B cell (primary cell): ENCODE measurements around the gene GCHFR. TPM values are rescaled to one million over a fixed set of nuclear protein-coding genes. Genes with fewer than 3 reads are reported as not detected.
A peak's percentile ranks its signal among the peaks of the same experiment; 100 is the strongest.

Experiments used
- ATAC-seq: fragments of 200-7000 bp; cut with Tn5 transposase; one replicate; pipeline ENCODE4 v1.10.0; 2021; ENCODE audit warnings: low read depth, mild to moderate bottlenecking, moderate number of reproducible peaks, moderate library complexity
- CTCF ChIA-PET: fragments of 350-600 bp; sonication (Branson Sonifier 250); formaldehyde crosslinking; loops from one replicate; lab custom pipeline; 2021; ENCODE audit warnings: antibody characterized with exemption, inconsistent platforms; lab: Charles Lee
- POLR2A ChIA-PET: fragments of 350-600 bp; sonication (Branson Sonifier 250); formaldehyde crosslinking; loops from one replicate; lab custom pipeline; 2021; ENCODE audit warnings: antibody characterized with exemption; lab: Charles Lee
- DNase-seq: peaks from one replicate; pipeline ENCODE4 v3.0.0; 2013
- H2AFZ ChIP-seq: 2 replicates; pipeline ENCODE4 v1.6.1; 2012; ENCODE audit warnings: mild to moderate bottlenecking, low read depth, low read length; ENCODE audit not compliant: insufficient read depth, poor library complexity, severe bottlenecking
- H3K27ac ChIP-seq, 2 donors: 1 replicate in 1 of 2; 2 replicates in 1 of 2; pipeline ENCODE4 v1.5.1; 2012 to 2013; ENCODE audit warnings: low read length in 2 of 2, mild to moderate bottlenecking in 2 of 2, moderate library complexity in 1 of 2
- H3K27me3 ChIP-seq, 4 experiments: fragments of 200-600 bp in 1 of 4; sonication (generic) in 1 of 4; replicated peaks in 1 of 4; 1 replicate in 2 of 4; 2 replicates in 2 of 4; pipeline versions ENCODE4 v1.6.1 to v1.7.0; 2013 to 2016; ENCODE audit warnings: low read length in 3 of 4, mild to moderate bottlenecking in 2 of 4, mixed read lengths in 1 of 4, moderate library complexity in 1 of 4; ENCODE audit not compliant: insufficient read depth in 4 of 4, control insufficient read depth in 3 of 4; ENCODE audit errors: control extremely low read depth in 1 of 4
- H3K36me3 ChIP-seq, 2 experiments: replicated peaks in 1 of 2; 1 replicate in 1 of 2; 2 replicates in 1 of 2; pipeline versions ENCODE4 v1.6.1 to v1.7.1; 2013; ENCODE audit warnings: low read length in 1 of 2; ENCODE audit not compliant: insufficient read depth in 2 of 2, control insufficient read depth in 1 of 2; ENCODE audit errors: control extremely low read depth in 1 of 2, extremely low read depth in 1 of 2
- H3K4me1 ChIP-seq, 2 donors: fragments of 200-600 bp in 1 of 2; sonication (generic) in 1 of 2; 1 replicate in 1 of 2; 2 replicates in 1 of 2; pipeline versions ENCODE4 v1.5.1 to v1.6.1; 2013 to 2017; ENCODE audit warnings: low read length in 2 of 2; ENCODE audit not compliant: control insufficient read depth in 2 of 2, insufficient read depth in 2 of 2
- H3K4me2 ChIP-seq: replicated peaks from 2 replicates; pipeline ENCODE3; 2012; ENCODE audit warnings: mild to moderate bottlenecking, low read depth, low read length; ENCODE audit not compliant: poor library complexity, severe bottlenecking
- H3K4me3 ChIP-seq, 5 experiments: fragments of 200-600 bp in 1 of 5; sonication (generic) in 1 of 5; 1 replicate in 3 of 5; 2 replicates in 2 of 5; pipeline versions ENCODE4 v1.5.1 to v1.7.0; 2011 to 2016; ENCODE audit warnings: low read length in 4 of 5, mild to moderate bottlenecking in 4 of 5, low read depth in 2 of 5, control low read depth in 1 of 5, moderate library complexity in 1 of 5; ENCODE audit not compliant: insufficient read depth in 1 of 5; ENCODE audit errors: control extremely low read depth in 1 of 5, extremely low read depth in 1 of 5
- H3K79me2 ChIP-seq: fragments of 200-600 bp; sonication (generic); one replicate; pipeline ENCODE4 v1.6.0; 2016; ENCODE audit warnings: low read length; ENCODE audit not compliant: control insufficient read depth, insufficient read depth
- H3K9ac ChIP-seq: fragments of 200-600 bp; sonication (generic); 2 replicates; pipeline ENCODE4 v1.6.1; 2017; ENCODE audit warnings: mild to moderate bottlenecking, low read length, moderate library complexity
- H3K9me3 ChIP-seq, 3 donors: one replicate each; pipeline versions ENCODE4 v1.6.1 to v1.7.1; 2013; ENCODE audit warnings: low read length in 2 of 3; ENCODE audit not compliant: control insufficient read depth in 2 of 3, insufficient read depth in 1 of 3; ENCODE audit errors: control extremely low read depth in 1 of 3
- H4K20me1 ChIP-seq: 2 replicates; pipeline ENCODE4 v1.6.0; 2012; ENCODE audit warnings: mild to moderate bottlenecking, low read length; ENCODE audit not compliant: insufficient read depth, control insufficient read depth, poor library complexity, severe bottlenecking
- H3K27ac Mint-ChIP-seq: one replicate; pipeline ENCODE4 v1.8.0; 2021; ENCODE audit warnings: mixed read lengths
- H3K27me3 Mint-ChIP-seq: one replicate; pipeline ENCODE4 v1.8.0; 2021; ENCODE audit warnings: mixed read lengths
- H3K4me1 Mint-ChIP-seq: one replicate; pipeline ENCODE4 v1.8.0; 2021; ENCODE audit warnings: mixed read lengths
- H3K4me3 Mint-ChIP-seq: one replicate; pipeline ENCODE4 v1.8.0; 2021; ENCODE audit warnings: mixed read lengths
- H3K9me3 Mint-ChIP-seq: one replicate; pipeline ENCODE4 v1.8.0; 2022; ENCODE audit warnings: mixed read lengths; ENCODE audit not compliant: insufficient read depth
- EZH2 ChIP-seq: IDR thresholded peaks from 2 replicates; pipeline ENCODE4 v1.6.1; 2012; ENCODE audit warnings: borderline replicate concordance, low read depth, mild to moderate bottlenecking, moderate library complexity, low read length; ENCODE audit not compliant: insufficient read depth, poor library complexity, severe bottlenecking
- WGBS: methylation state at CpG from one replicate; pipeline ENCODE4 v1.1.5; 2013; ENCODE audit warnings: missing lambda C conversion rate; ENCODE audit not compliant: insufficient coverage; 5-methylcytosine and 5-hydroxymethylcytosine counted together
- intact Hi-C: fragments of 100-400 bp; cut with micrococcal nuclease; formaldehyde crosslinking; loops from one replicate; pipeline ENCODE4 v1.10.0; 2022
- polyA plus RNA-seq: library from polyadenylated mRNA; depleted of rRNA; stranded (reverse); fragments of >200 nt; gene quantifications from 2 replicates; pipeline ENCODE4 v1.2.3, GENCODE V29; 2012
- total RNA-seq, 2 donors: library from RNA; stranded (reverse); fragments of 120-200 nt in 1 of 2; gene quantifications; 1 replicate in 1 of 2; 2 replicates in 1 of 2; pipeline versions ENCODE4 v1.2.3 to v1.2.4, GENCODE V29; 2013 to 2022
- TF ChIP-seq, protein P1 (sequence below): fragments of 200-600 bp; IDR thresholded peaks from one replicate; pipeline ENCODE4 v1.8.0; 2022; ENCODE audit warnings: antibody characterized with exemption, mild to moderate bottlenecking

GCHFR gene
- total and polyA plus RNA-seq, 2 donors (not counting 1 experiment from before 2014, with no cell fraction given) = 14.3 to 23.7 TPM

DNA sequence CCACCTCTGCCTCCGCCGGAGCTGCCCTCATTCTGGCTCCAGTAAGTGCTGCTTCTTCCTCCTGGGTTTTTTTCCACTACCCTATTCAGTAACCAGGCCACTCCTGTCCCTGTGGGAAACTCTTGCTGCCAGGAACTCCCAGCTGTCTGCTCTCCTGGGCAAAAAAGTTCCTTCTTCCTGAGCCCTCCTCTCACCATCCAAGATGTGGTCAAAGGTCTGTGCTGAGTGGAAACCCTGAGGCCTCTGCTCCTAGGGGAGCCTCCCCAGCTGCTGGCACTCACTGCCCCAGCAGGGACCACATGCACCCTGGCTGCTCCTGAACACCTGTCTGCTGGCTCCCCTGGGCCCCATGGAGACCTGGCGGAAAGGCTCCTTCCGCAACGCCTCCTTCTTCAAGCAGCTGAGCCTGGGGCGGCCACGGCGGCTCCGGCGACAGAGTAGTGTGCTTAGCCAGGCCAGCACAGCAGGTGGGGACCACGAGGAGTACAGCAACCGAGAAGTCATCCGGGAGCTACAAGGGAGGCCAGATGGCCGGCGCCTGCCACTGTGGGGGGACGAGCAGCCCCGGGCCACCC lies 6.4 kb downstream of the GCHFR start:
- Histone ChIP-seq H3K4me3 (peak overlapping the region in 1 of 5 experiments; percentile 52), H3K79me2 (no peaks in the 10 kb centered on the region), H3K4me1 (peaks cover 37 to 48% of the 10 kb centered on the region in 2 donors), H4K20me1 (no peaks in the 10 kb centered on the region), H3K36me3 (peaks cover 0 to 32% of the 10 kb centered on the region in 2 experiments), H3K27me3 (no peaks in the 10 kb centered on the region), H3K9ac (peak overlapping the region; percentile 36), H3K27ac (peak overlapping the region; percentile 42 to 78), H3K4me2 (peak overlapping the region; percentile 80), H2AFZ (peak overlapping the region; percentile 51), H3K9me3 (no peaks in the 10 kb centered on the region)
- peak; percentile 58 for DNase-seq
- intact Hi-C loops = no loop called here
- Mint-ChIP-seq H3K27me3 (no peaks in the 10 kb centered on the region), H3K4me1 (peaks cover 44% of the 10 kb centered on the region), H3K4me3 (peak overlapping the region; percentile 88), H3K27ac (peak overlapping the region; percentile 95), H3K9me3 (no peaks in the 10 kb centered on the region)
- no peak for ATAC-seq
- CTCF ChIA-PET = interaction anchor here (0.7 to 9.6 kb wide), 10 partner anchors 9 to 250 kb away, joined by 3 to 99 read pairs (median 6); partner anchors contain the start of genes RAD51 and VPS18
- TF ChIP-seq, protein P1, sequence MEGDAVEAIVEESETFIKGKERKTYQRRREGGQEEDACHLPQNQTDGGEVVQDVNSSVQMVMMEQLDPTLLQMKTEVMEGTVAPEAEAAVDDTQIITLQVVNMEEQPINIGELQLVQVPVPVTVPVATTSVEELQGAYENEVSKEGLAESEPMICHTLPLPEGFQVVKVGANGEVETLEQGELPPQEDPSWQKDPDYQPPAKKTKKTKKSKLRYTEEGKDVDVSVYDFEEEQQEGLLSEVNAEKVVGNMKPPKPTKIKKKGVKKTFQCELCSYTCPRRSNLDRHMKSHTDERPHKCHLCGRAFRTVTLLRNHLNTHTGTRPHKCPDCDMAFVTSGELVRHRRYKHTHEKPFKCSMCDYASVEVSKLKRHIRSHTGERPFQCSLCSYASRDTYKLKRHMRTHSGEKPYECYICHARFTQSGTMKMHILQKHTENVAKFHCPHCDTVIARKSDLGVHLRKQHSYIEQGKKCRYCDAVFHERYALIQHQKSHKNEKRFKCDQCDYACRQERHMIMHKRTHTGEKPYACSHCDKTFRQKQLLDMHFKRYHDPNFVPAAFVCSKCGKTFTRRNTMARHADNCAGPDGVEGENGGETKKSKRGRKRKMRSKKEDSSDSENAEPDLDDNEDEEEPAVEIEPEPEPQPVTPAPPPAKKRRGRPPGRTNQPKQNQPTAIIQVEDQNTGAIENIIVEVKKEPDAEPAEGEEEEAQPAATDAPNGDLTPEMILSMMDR = no peak
- no peak for TF ChIP-seq EZH2
- 19% methylated on average over 17 of the region's 17 CpGs for WGBS
- POLR2A ChIA-PET = interaction anchor here (0.6 to 3.1 kb wide), 7 partner anchors 16 to 330 kb away, joined by 3 to 14 read pairs (median 4); partner anchors contain the start of genes BAHD1, CCDC32, RAD51 and RMDN3

DNA sequence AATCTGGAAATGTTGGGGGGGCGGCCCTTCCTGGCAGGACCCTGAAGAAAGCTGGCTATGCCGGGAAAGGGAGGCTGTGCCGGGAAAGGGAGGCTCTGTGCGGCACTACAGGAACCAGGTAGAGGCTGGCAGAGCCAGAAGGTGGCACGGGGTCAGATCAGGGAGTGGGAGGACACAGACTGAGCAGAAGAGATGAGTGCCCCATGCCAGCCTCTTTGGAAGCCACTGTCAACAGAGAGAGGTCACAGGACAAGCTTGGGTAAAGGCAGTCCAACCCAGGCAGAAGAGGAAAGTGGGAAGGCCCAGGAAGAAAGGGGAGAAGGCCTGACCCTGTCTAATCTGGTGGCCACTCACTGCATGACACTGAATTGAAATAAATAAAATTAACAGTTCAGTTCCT lies 7.4 kb downstream of the GCHFR start:
- H3K79me2 ChIP-seq = no peaks in the 10 kb centered on the region
- no peaks in the 10 kb centered on the region for H4K20me1 ChIP-seq
- no peak overlapping the region for H2AFZ ChIP-seq
- H3K36me3 ChIP-seq = peaks cover 0 to 37% of the 10 kb centered on the region in 2 experiments
- Mint-ChIP-seq H3K27me3 (no peaks in the 10 kb centered on the region), H3K27ac (peak overlapping the region; percentile 53), H3K4me3 (no peak overlapping the region), H3K4me1 (peaks cover 38% of the 10 kb centered on the region), H3K9me3 (no peaks in the 10 kb centered on the region)
- DNase-seq (no peak), ATAC-seq (no peak)
- POLR2A ChIA-PET = interaction anchor here (3.1 kb wide), 1 partner anchor 77 kb away, joined by 14 read pairs; the partner anchor contains the start of gene RAD51
- no peaks in the 10 kb centered on the region for H3K9me3 ChIP-seq
- intact Hi-C loops = no loop called here
- H3K27ac ChIP-seq = no peak overlapping the region
- 94% methylated on average over 5 of the region's 5 CpGs for WGBS
- H3K4me1 ChIP-seq = peaks cover 34 to 43% of the 10 kb centered on the region in 2 donors
- TF ChIP-seq EZH2 = no peak
- no peak overlapping the region for H3K4me2 ChIP-seq
- no peak overlapping the region for H3K4me3 ChIP-seq
- CTCF ChIA-PET = interaction anchor here (0.6 to 9.6 kb wide), 5 partner anchors 9 to 92 kb away, joined by 3 to 99 read pairs (median 6); partner anchors contain the start of gene RAD51
- H3K9ac ChIP-seq = no peak overlapping the region
- no peaks in the 10 kb centered on the region for H3K27me3 ChIP-seq
